Skeletal muscle tissue (tissue), 4 donors: ENCODE measurements around the gene ATP7B. TPM values are rescaled to one million over a fixed set of nuclear protein-coding genes. Genes with fewer than 3 reads are reported as not detected.
"Not testable (repeated sequence)": the region's sequence is repeated elsewhere in the genome, so short reads cannot be mapped to it uniquely, and the experiment has no call there.

Experiments
- H3K27ac ChIP-seq: one replicate; pipeline ENCODE4 v1.7.0; 2013; ENCODE audit warnings: mild to moderate bottlenecking, low read depth, low read length, inconsistent platforms
- H3K27me3 ChIP-seq, 3 donors: one replicate each; pipeline ENCODE4 v1.7.0; 2013; ENCODE audit warnings: low read length in 3 of 3; ENCODE audit not compliant: control insufficient read depth in 3 of 3, insufficient read depth in 3 of 3
- H3K36me3 ChIP-seq, 3 donors: one replicate each; pipeline ENCODE4 v1.7.0; 2013; ENCODE audit warnings: low read length in 3 of 3; ENCODE audit not compliant: control insufficient read depth in 3 of 3, insufficient read depth in 3 of 3
- H3K4me1 ChIP-seq, 3 donors: one replicate each; pipeline ENCODE4 v1.7.0; 2013; ENCODE audit warnings: low read length in 3 of 3, mild to moderate bottlenecking in 3 of 3; ENCODE audit not compliant: control insufficient read depth in 3 of 3, insufficient read depth in 3 of 3
- H3K4me3 ChIP-seq, 3 donors: one replicate each; pipeline ENCODE4 v1.7.0; 2013; ENCODE audit warnings: low read length in 3 of 3
- H3K9ac ChIP-seq, 3 donors: one replicate each; pipeline ENCODE4 v1.7.0; 2013; ENCODE audit warnings: low read length in 3 of 3, mild to moderate bottlenecking in 3 of 3, moderate library complexity in 2 of 3, low read depth in 1 of 3
- H3K9me3 ChIP-seq, 3 donors: one replicate each; pipeline ENCODE4 v1.7.0; 2013; ENCODE audit warnings: low read length in 3 of 3; ENCODE audit not compliant: control insufficient read depth in 3 of 3
- total RNA-seq: library from RNA; depleted of rRNA; stranded (reverse); fragments of >200 nt; gene quantifications from one replicate; pipeline ENCODE4 v1.2.3, GENCODE V29; 2014
- donor health status: Osteomylitis.

Gene ATP7B
- total RNA-seq, 1 donor from 2014 or later: 6.3 TPM

DNA sequence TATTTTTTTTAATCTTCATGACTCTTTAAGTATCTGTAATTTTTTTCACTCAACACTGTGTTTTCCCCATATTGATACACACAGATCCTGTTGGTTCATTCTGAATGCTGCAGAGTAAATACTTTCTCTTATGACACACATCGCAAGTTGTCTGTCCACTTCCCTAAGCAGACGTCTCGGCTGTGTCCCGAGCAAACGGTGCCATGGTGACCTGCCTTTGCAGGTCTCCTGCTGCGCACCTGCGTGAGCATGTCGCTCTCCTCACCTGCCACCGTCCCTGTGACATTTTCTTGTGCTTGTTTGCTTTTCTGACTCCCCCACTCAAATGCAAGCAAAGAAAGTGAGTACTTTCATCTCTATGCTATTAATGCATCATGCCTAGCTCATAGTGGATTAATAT lies 91.7 kb downstream of the ATP7B start:
- H3K9ac ChIP-seq: no peak overlapping the region
- H3K4me1 ChIP-seq: no peaks in the 10 kb centered on the region
- no peak overlapping the region for H3K4me3 ChIP-seq
- peaks cover 0 to 4% (median 0%) of the 10 kb centered on the region in 3 donors for H3K36me3 ChIP-seq
- H3K27me3 ChIP-seq: no peaks in the 10 kb centered on the region
- H3K9me3 ChIP-seq: no peaks in the 10 kb centered on the region
- no peak overlapping the region for H3K27ac ChIP-seq

- Histone ChIP-seq H3K4me1 (no peaks in the 10 kb centered on the region), H3K4me3 (no peak overlapping the region), H3K9ac (no peak overlapping the region), H3K9me3 (no peaks in the 10 kb centered on the region), H3K27ac (no peak overlapping the region), H3K36me3 (peaks cover 0 to 1% (median 0%) of the 10 kb centered on the region in 3 donors), H3K27me3 (no peaks in the 10 kb centered on the region)
These were observed 94.3 kb downstream of the ATP7B start for GRCh38 chr13:51916962-51917361.

DNA sequence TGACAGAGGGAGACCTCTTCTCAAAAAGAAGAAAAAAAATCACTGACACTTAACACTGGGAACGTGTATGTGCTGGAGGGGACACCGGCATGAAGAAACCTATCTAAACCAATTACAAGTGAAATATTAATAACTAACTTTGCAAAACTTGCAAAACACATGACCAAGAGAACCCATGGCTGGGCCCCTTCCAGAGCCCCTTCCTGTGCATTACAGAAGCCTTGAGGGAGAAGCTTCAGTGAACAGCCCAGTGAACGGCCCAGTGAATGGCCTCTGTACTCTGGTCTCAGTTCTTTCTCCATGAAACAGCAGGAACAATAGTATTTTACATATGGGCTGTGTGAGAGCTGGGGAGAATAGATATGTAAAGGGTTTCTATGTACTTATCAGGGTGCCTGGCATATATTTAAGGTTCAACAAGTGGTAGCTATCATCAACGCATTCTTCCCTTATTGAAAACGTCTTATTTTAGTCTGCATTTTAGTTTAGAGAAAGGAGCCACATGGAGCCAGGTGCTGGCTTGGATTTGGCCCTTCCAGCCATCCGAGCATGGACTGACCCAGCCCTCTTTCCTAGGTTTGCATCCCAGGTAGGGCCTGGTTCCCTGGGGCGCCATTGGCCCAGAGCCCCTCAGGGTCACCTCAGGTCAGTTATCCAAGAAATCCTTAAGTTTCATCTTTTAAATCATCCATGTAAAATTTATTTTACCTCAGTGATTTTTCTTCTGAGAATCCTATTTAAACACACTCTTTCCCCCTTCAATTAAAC lies 95.0 kb downstream of the ATP7B start:
- H3K4me1 ChIP-seq: no peaks in the 10 kb centered on the region
- H3K27ac ChIP-seq: no peak overlapping the region
- no peaks in the 10 kb centered on the region for H3K9me3 ChIP-seq
- H3K4me3 ChIP-seq: no peak overlapping the region
- no peaks in the 10 kb centered on the region for H3K36me3 ChIP-seq
- H3K27me3 ChIP-seq: no peaks in the 10 kb centered on the region
- H3K9ac ChIP-seq: no peak overlapping the region

GRCh38 chr13:51914137-51914493 lies 97.1 kb downstream of the ATP7B start:
- no peaks in the 10 kb centered on the region for H3K4me1 ChIP-seq
- no peaks in the 10 kb centered on the region for H3K27me3 ChIP-seq
- no peak overlapping the region for H3K27ac ChIP-seq
- no peak overlapping the region for H3K4me3 ChIP-seq
- H3K9ac ChIP-seq: no peak overlapping the region
- H3K9me3 ChIP-seq: no peaks in the 10 kb centered on the region
- no peaks in the 10 kb centered on the region for H3K36me3 ChIP-seq

- H3K27ac ChIP-seq: no peak overlapping the region
- H3K4me3 ChIP-seq: no peak overlapping the region
- no peak overlapping the region for H3K9ac ChIP-seq
- no peaks in the 10 kb centered on the region for H3K27me3 ChIP-seq
- H3K36me3 ChIP-seq: no peaks in the 10 kb centered on the region
- H3K9me3 ChIP-seq: no peaks in the 10 kb centered on the region
- no peaks in the 10 kb centered on the region for H3K4me1 ChIP-seq
These were observed 97.7 kb downstream of the ATP7B start for GRCh38 chr13:51913421-51914136.

- Histone ChIP-seq H3K4me1 (no peaks in the 10 kb centered on the region), H3K9ac (no peak overlapping the region), H3K36me3 (no peaks in the 10 kb centered on the region), H3K9me3 (no peaks in the 10 kb centered on the region), H3K27me3 (no peaks in the 10 kb centered on the region), H3K27ac (no peak overlapping the region), H3K4me3 (no peak overlapping the region)
These were observed 98.6 kb downstream of the ATP7B start for GRCh38 chr13:51912511-51913225.

DNA sequence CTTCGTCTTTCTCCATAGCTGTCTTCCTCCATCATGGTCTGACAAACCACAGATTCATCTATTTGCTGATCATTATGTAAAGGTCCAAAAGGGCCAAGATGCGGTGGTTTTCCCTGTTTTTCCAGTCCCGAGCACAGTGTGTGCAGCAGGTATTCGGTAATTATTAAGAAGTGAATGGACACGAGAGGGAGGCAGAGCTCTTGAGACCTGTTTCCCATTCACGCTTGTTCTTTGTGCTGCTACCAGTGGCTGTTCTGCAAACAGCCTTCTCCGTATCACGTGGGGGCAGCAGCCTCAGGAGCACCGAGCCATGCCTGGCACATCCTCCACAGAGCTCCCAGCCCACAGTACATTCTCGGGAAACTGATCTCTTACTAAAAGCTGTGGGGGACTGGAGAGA lies 99.2 kb downstream of the ATP7B start:
- no peaks in the 10 kb centered on the region for H3K27me3 ChIP-seq
- H3K27ac ChIP-seq: no peak overlapping the region
- no peak overlapping the region for H3K4me3 ChIP-seq
- no peaks in the 10 kb centered on the region for H3K9me3 ChIP-seq
- no peak overlapping the region for H3K9ac ChIP-seq
- H3K4me1 ChIP-seq: no peaks in the 10 kb centered on the region
- H3K36me3 ChIP-seq: no peaks in the 10 kb centered on the region

- Histone ChIP-seq H3K9ac (no peak overlapping the region), H3K27ac (no peak overlapping the region)
These were observed 100.7 kb downstream of the ATP7B start for GRCh38 chr13:51910508-51910907.

DNA sequence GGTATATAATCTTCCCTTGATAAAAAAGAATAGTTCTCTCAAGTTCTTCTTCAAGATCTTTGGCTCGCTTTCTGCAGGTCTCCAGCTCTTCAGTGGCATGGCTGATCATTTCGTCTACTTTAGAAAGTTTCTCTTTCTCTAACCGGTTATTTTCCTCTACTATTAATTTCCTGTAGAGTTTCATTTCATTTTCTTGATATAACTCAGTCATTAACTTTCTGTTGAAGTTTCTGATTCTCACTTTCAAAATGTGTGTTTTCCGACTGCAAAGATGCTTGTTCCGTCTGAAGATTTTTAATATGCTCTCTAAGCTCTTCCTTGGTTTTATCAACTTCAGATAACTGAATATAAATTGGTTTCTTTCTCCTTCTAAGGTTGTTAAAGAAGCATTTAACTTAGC lies 102.0 kb downstream of the ATP7B start:
- not testable (repeated sequence) for H3K4me1 ChIP-seq, H3K27ac ChIP-seq, H3K4me3 ChIP-seq, H3K9me3 ChIP-seq, H3K27me3 ChIP-seq, H3K9ac ChIP-seq, H3K36me3 ChIP-seq

More at GRCh38 chr13:51910508-51910907, 100.7 kb downstream of the ATP7B start:
- H3K9me3 ChIP-seq: no peaks in the 10 kb centered on the region
- no peaks in the 10 kb centered on the region for H3K4me1 ChIP-seq
- H3K27me3 ChIP-seq: no peaks in the 10 kb centered on the region
- no peaks in the 10 kb centered on the region for H3K36me3 ChIP-seq
- H3K4me3 ChIP-seq: no peak overlapping the region
